ENCODE data around the gene TALDO1. TPM values are rescaled to one million over a fixed set of nuclear protein-coding genes. Genes with fewer than 3 reads are reported as not detected.

The TALDO1 gene
- total and polyA plus RNA-seq, 10 donors = 108 to 292 (median 208) TPM

GRCh38 chr11:702462-703461 lies 44.5 kb upstream of the TALDO1 start:
- Histone ChIP-seq H3K4me1 (peaks cover 21 to 75% (median 48%) of the 10 kb centered on the region in 6 donors), H3K4me3 (no peak overlapping the region), H3K36me3 (peaks cover 0 to 69% (median 10%) of the 10 kb centered on the region in 6 donors), H3K9me3 (no peaks in the 10 kb centered on the region), H3K27ac (peak overlapping the region; percentile 35 to 70 (median 54)), H3K27me3 (replicated peaks in 1 of 7) (peaks cover 0 to 27% (median 22%) of the 10 kb centered on the region in 7 donors)
- intact Hi-C loops (cut with DNase I; ENCODE audit: low total_unique reads) = no loop called here
- peak; percentile 87 for DNase-seq
- WGBS, 5 donors = 49 to 63% (median 53%) methylated on average over 21 to 26 of the region's 26 CpGs
- TF ChIP-seq POLR2AphosphoS5 (IDR thresholded peaks at IDR 0.05) (peak; percentile 50 to 75 (median 66)), CTCF (IDR thresholded peaks at IDR 0.05 in 8 of 11, conservative IDR thresholded peaks at IDR 0.05 in 3 of 11) (no peak)

GRCh38 chr11:703506-703905 lies 43.8 kb upstream of the TALDO1 start:
- Histone ChIP-seq H3K27me3 (replicated peaks in 1 of 7) (peaks cover 0 to 34% (median 28%) of the 10 kb centered on the region in 7 donors), H3K36me3 (peaks cover 0 to 61% (median 10%) of the 10 kb centered on the region in 6 donors), H3K4me3 (no peak overlapping the region), H3K27ac (peak overlapping the region in 6 of 8 donors; percentile 42 to 70 (median 54)), H3K4me1 (peaks cover 21 to 68% (median 44%) of the 10 kb centered on the region in 6 donors), H3K9me3 (no peaks in the 10 kb centered on the region)
- no peak for TF ChIP-seq POLR2AphosphoS5 (IDR thresholded peaks at IDR 0.05)
- TF ChIP-seq CTCF (IDR thresholded peaks at IDR 0.05 in 8 of 11, conservative IDR thresholded peaks at IDR 0.05 in 3 of 11) = no peak
- TF ChIP-seq POLR2A (IDR thresholded peaks at IDR 0.05) = no peak
- intact Hi-C loops (cut with DNase I; ENCODE audit: low total_unique reads) = no loop called here
- no peak for DNase-seq
- WGBS, 5 donors = 88 to 96% (median 93%) methylated on average over 9 of the region's 9 CpGs

GRCh38 chr11:704228-704674 lies 43.0 kb upstream of the TALDO1 start:
- TF ChIP-seq POLR2A (IDR thresholded peaks at IDR 0.05) (no peak), POLR2AphosphoS5 (IDR thresholded peaks at IDR 0.05) (peak in 1 of 3 donors; percentile 22), CTCF (IDR thresholded peaks at IDR 0.05 in 8 of 11, conservative IDR thresholded peaks at IDR 0.05 in 3 of 11) (no peak)
- H3K36me3 ChIP-seq = peaks cover 0 to 54% (median 9%) of the 10 kb centered on the region in 6 donors
- intact Hi-C loops (cut with DNase I; ENCODE audit: low total_unique reads) = no loop called here
- H3K4me1 ChIP-seq = peaks cover 21 to 61% (median 43%) of the 10 kb centered on the region in 6 donors
- no peak overlapping the region for H3K4me3 ChIP-seq
- no peaks in the 10 kb centered on the region for H3K9me3 ChIP-seq
- 87 to 99% (median 88%) methylated on average over 13 to 18 of the region's 18 CpGs for WGBS, 5 donors
- peaks cover 0 to 40% (median 30%) of the 10 kb centered on the region in 7 donors for H3K27me3 ChIP-seq (replicated peaks in 1 of 7)
- DNase-seq = no peak
- H3K27ac ChIP-seq = peak overlapping the region in 3 of 8 donors; percentile 8 to 28 (median 10)

Measured in spleen (tissue), 11 donors.